Type B pancreatic cell (in vitro differentiated cells): ENCODE results near the gene MSANTD2. TPM values are rescaled to one million over a fixed set of nuclear protein-coding genes. Genes with fewer than 3 reads are reported as not detected.

Experiments
- DNase-seq: peaks from one replicate; pipeline ENCODE4 v3.0.0; 2021; ENCODE audit warnings: mixed read lengths; ENCODE audit not compliant: unreplicated experiment; ENCODE audit errors: extremely low spot score
- H3K27ac Mint-ChIP-seq: 2 replicates; pipeline ENCODE4 v1.8.0; 2021; ENCODE audit warnings: mild to moderate bottlenecking, mixed read lengths
- H3K27me3 Mint-ChIP-seq: 2 replicates; pipeline ENCODE4 v1.8.0; 2021; ENCODE audit warnings: mixed read lengths
- H3K36me3 Mint-ChIP-seq: 2 replicates; pipeline ENCODE4 v1.8.0; 2021; ENCODE audit warnings: mixed read lengths
- H3K4me1 Mint-ChIP-seq: one replicate; pipeline ENCODE4 v1.8.0; 2021; ENCODE audit warnings: mixed read lengths; ENCODE audit not compliant: unreplicated experiment
- H3K4me3 Mint-ChIP-seq: 2 replicates; pipeline ENCODE4 v1.8.0; 2021; ENCODE audit warnings: mild to moderate bottlenecking, mixed read lengths
- H3K9me3 Mint-ChIP-seq: 2 replicates; pipeline ENCODE4 v1.8.0; 2021; ENCODE audit warnings: mixed read lengths
- CTCF ChIP-seq: fragments of 200-600 bp; sonication (generic); conservative IDR thresholded peaks from 2 replicates; pipeline ENCODE4 v1.5.0; 2021; ENCODE audit warnings: antibody characterized with exemption, mild to moderate bottlenecking
- total RNA-seq: library from RNA; stranded (reverse); gene quantifications from 2 replicates; pipeline ENCODE4 v1.2.1, GENCODE V29; 2021; ENCODE audit warnings: low replicate concordance

Gene MSANTD2
- total RNA-seq, 1 donor from 2014 or later = 27.4 TPM

- no peak for TF ChIP-seq CTCF
- Mint-ChIP-seq H3K36me3 (no peaks in the 10 kb centered on the region), H3K27me3 (peaks cover 67% of the 10 kb centered on the region), H3K4me3 (peak overlapping the region; percentile 71), H3K4me1 (peaks cover 37% of the 10 kb centered on the region), H3K27ac (no peak overlapping the region), H3K9me3 (no peaks in the 10 kb centered on the region)
- DNase-seq = no peak
These were observed 38.6 kb upstream of the MSANTD2 start for GRCh38 chr11:124838805-124839127.

- Mint-ChIP-seq H3K4me3 (peak overlapping the region; percentile 63), H3K36me3 (no peaks in the 10 kb centered on the region), H3K27ac (peak overlapping the region; percentile 16), H3K9me3 (no peaks in the 10 kb centered on the region), H3K27me3 (peaks cover 64% of the 10 kb centered on the region), H3K4me1 (peaks cover 31% of the 10 kb centered on the region)
- no peak for DNase-seq
- TF ChIP-seq CTCF = no peak
These were observed 37.3 kb upstream of the MSANTD2 start for GRCh38 chr11:124837491-124837856.

GRCh38 chr11:124835918-124836317 is 35.7 kb upstream of the MSANTD2 start:
- Mint-ChIP-seq H3K9me3 (no peaks in the 10 kb centered on the region), H3K36me3 (no peaks in the 10 kb centered on the region), H3K4me1 (peaks cover 24% of the 10 kb centered on the region), H3K4me3 (peak overlapping the region; percentile 83), H3K27ac (no peak overlapping the region), H3K27me3 (peaks cover 58% of the 10 kb centered on the region)
- no peak for TF ChIP-seq CTCF
- no peak for DNase-seq

- Mint-ChIP-seq H3K4me1 (peaks cover 16% of the 10 kb centered on the region), H3K9me3 (no peaks in the 10 kb centered on the region), H3K4me3 (no peak overlapping the region), H3K27ac (no peak overlapping the region), H3K27me3 (peaks cover 50% of the 10 kb centered on the region), H3K36me3 (no peaks in the 10 kb centered on the region)
- no peak for DNase-seq
- no peak for TF ChIP-seq CTCF
These were observed 34.4 kb upstream of the MSANTD2 start for GRCh38 chr11:124834526-124835180.

- H3K9me3 Mint-ChIP-seq = no peaks in the 10 kb centered on the region
- peaks cover 6% of the 10 kb centered on the region for H3K4me1 Mint-ChIP-seq
- H3K27me3 Mint-ChIP-seq = peaks cover 40% of the 10 kb centered on the region
- no peak overlapping the region for H3K4me3 Mint-ChIP-seq
- no peak for DNase-seq
- TF ChIP-seq CTCF = no peak
- no peaks in the 10 kb centered on the region for H3K36me3 Mint-ChIP-seq
- H3K27ac Mint-ChIP-seq = no peak overlapping the region
These were observed 32.4 kb upstream of the MSANTD2 start for GRCh38 chr11:124832571-124832970.

GRCh38 chr11:124831897-124832296 is 31.7 kb upstream of the MSANTD2 start:
- no peak for TF ChIP-seq CTCF
- H3K4me1 Mint-ChIP-seq = peaks cover under 1% of the 10 kb centered on the region
- H3K4me3 Mint-ChIP-seq = no peak overlapping the region
- H3K9me3 Mint-ChIP-seq = no peaks in the 10 kb centered on the region
- peaks cover 38% of the 10 kb centered on the region for H3K27me3 Mint-ChIP-seq
- DNase-seq = no peak
- no peak overlapping the region for H3K27ac Mint-ChIP-seq
- H3K36me3 Mint-ChIP-seq = no peaks in the 10 kb centered on the region
